Measurements from ENCODE around the gene SLMAP.
A peak's percentile ranks its signal among the peaks of the same experiment; 100 is the strongest.

SLMAP gene

DNA sequence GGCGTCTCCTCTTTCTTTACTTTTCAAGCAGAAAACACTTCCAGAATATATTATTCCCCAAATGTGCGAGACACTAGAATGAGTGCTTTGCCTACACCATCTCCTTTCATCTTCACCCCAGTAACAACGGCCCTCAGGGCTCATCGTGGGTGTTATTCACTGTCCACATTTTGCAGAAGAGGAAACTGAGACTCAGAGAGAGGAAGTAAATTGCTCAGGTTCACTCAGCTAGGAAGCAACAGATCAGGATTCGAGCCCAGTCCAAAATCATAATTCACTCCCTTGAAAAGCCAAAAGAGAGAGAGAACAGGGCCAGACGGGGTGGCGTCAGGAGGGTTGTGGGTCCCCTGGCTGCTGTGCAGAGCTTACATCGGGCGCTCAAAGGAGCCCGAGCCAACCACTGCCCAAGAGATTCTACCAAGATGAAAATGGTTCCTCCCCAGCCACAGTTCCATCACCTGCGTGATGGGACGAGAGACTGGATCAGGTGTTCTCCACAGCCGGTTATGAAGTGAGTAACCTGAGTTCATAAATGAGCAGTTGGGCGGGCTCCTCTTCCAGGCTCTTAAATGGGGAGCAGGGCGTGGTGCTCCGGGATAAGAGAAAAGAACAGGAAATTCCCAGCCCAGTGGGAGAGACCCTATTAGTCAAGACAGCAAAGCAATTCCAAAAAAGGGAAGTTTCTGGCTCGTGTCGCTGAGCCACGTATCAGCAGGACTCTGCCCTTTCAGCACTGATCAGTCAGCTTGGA lies 203.5 kb downstream of the SLMAP start:
- Mint-ChIP-seq H3K9me3 (no peaks in the 10 kb centered on the region), H3K4me3 (no peak overlapping the region), H3K4me1 (ENCODE audit: low read depth) (peaks cover 10% of the 10 kb centered on the region), H3K36me3 (ENCODE audit: low read depth) (no peaks in the 10 kb centered on the region), H3K27me3 (ENCODE audit: low read depth) (no peaks in the 10 kb centered on the region), H3K27ac (no peak overlapping the region)
- no peak for DNase-seq (ENCODE audit: low spot score)

DNA sequence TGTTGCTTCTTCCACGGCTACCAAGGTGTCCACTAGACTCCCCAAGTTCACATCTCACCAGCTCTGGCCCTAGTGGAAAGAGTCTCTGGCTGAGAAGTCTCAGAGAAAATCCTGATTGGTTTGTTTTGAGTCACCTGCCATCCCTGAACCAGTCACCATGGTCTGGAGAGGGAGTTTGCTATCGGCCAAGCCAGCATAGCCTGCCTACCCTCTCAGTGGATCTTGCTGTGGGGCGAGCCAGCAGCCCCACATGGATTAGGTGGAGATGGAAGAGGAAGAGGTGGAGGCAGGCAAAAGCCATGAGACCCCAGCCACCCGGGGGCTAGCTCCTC lies 204.0 kb downstream of the SLMAP start:
- peaks cover 10% of the 10 kb centered on the region for H3K4me1 Mint-ChIP-seq (ENCODE audit: low read depth)
- no peaks in the 10 kb centered on the region for H3K27me3 Mint-ChIP-seq (ENCODE audit: low read depth)
- H3K9me3 Mint-ChIP-seq, result no peaks in the 10 kb centered on the region
- H3K27ac Mint-ChIP-seq, result no peak overlapping the region
- no peaks in the 10 kb centered on the region for H3K36me3 Mint-ChIP-seq (ENCODE audit: low read depth)
- no peak for DNase-seq (ENCODE audit: low spot score)
- no peak overlapping the region for H3K4me3 Mint-ChIP-seq

DNA sequence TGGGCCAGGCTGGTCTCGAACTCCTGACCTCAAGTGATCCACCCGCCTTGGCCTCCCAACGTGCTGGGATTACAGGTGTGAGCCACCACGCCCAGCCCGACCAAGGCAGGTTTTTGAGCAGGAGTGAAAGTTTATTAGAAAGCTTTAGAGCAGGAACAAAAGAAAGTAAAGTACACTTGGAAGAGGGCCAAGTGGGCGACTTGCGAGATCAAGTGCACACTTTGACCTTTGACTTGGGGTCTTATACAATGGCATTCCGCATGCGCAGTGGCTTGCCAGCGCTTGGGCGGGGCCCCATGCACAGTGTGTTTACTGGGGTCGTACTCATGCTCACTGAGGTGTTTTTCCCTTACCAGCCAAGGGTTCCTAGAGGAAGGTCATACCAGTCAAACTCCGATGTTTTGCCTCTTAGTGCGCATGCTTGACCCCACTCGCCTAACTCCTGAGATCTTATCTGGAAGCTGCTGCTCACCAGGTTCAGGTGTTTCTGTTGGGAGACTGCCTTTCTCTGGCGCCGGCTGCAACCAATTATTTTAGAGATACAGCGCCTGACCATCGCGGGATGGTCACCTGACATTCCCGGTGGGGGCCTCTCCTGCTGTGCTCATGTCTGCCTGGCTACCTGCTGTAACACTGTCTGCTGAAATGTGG lies 205.2 kb downstream of the SLMAP start:
- Mint-ChIP-seq H3K4me1 (ENCODE audit: low read depth) (peaks cover 8% of the 10 kb centered on the region), H3K27ac (no peak overlapping the region), H3K4me3 (no peak overlapping the region), H3K9me3 (no peaks in the 10 kb centered on the region), H3K36me3 (ENCODE audit: low read depth) (no peaks in the 10 kb centered on the region), H3K27me3 (ENCODE audit: low read depth) (no peaks in the 10 kb centered on the region)
- DNase-seq (ENCODE audit: low spot score), result no peak

DNA sequence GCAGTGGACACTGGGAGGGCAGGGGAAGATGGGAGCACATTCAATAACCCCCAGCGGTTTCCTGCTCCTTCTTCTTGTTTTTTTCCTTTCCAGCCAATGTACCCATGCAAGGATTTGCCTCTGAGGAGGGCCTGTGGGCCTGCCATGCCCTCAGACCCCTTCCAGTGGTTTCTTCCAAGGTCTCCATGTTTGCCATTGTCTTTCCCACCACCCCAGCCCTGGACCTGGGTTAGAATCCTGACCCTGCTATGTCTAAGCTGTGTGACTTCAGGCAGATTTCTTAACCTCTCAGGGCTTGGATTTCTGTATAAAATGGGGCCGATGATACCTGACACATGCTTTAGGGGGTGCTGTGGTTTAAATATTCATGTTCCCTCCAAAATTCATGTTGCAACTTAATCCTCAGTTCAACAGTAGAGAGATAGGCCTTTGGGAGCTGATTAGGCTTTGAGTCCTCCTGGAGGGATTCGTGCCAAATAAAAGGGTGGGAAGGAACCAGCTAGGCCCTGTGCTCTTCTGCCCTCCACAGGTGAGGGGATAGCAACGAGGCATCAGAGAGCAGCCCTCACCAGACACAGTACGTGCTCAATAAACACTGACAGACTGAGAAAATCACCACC lies 205.8 kb downstream of the SLMAP start:
- Mint-ChIP-seq H3K9me3 (no peaks in the 10 kb centered on the region), H3K4me3 (no peak overlapping the region), H3K27ac (no peak overlapping the region), H3K27me3 (ENCODE audit: low read depth) (no peaks in the 10 kb centered on the region), H3K36me3 (ENCODE audit: low read depth) (no peaks in the 10 kb centered on the region), H3K4me1 (ENCODE audit: low read depth) (peaks cover 7% of the 10 kb centered on the region)
- DNase-seq (ENCODE audit: low spot score), result no peak

DNA sequence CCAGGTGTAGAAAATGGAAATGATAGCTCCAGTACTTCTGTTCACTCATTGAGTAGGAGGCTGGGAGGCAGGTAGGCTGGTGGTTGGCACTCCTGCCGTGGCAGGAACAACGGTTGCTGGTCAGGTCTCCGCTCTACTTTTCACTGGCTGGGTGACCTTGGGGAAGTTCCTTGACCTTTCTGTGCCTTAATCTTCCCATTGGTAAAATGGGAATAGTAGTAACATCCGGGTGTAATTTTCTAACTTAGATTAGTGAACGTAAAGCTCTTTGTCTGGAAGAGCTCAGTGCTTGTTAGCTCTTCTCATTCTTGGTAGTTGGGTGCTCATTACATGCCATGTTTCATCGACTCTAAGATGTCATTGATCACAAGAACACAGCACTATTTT lies 206.3 kb downstream of the SLMAP start:
- Mint-ChIP-seq H3K27me3 (ENCODE audit: low read depth) (no peaks in the 10 kb centered on the region), H3K4me1 (ENCODE audit: low read depth) (peaks cover 11% of the 10 kb centered on the region), H3K9me3 (no peaks in the 10 kb centered on the region), H3K4me3 (no peak overlapping the region), H3K36me3 (ENCODE audit: low read depth) (no peaks in the 10 kb centered on the region), H3K27ac (no peak overlapping the region)
- DNase-seq (ENCODE audit: low spot score), result no peak

DNA sequence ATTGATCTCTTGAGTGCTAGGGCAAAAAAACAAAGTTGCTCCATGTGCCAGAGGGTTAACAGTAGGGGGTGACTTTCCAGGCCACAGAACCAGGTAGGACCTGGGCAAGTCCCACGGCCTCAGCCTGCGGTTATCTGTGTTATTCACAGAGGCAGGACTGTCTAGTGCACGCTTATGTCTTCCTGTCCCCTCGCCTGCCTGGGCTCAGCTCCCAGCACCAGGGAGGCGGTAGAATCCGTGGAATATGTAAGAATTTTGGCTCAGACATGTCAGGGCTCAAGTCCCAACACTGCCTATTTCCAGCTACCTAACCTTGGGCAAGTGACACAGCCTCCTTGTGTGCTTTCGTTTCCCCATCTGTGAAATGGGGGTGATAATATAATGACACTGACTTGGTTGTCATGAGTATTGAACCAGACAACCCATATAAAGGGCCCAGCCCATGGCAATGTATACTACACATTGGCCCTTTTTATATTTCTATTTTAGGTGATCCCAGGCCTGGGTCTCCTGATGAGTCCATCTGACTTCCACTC lies 207.8 kb downstream of the SLMAP start:
- Mint-ChIP-seq H3K27me3 (ENCODE audit: low read depth) (no peaks in the 10 kb centered on the region), H3K4me1 (ENCODE audit: low read depth) (peaks cover 11% of the 10 kb centered on the region), H3K36me3 (ENCODE audit: low read depth) (no peaks in the 10 kb centered on the region), H3K27ac (no peak overlapping the region), H3K9me3 (no peaks in the 10 kb centered on the region), H3K4me3 (no peak overlapping the region)
- no peak for DNase-seq (ENCODE audit: low spot score)

DNA sequence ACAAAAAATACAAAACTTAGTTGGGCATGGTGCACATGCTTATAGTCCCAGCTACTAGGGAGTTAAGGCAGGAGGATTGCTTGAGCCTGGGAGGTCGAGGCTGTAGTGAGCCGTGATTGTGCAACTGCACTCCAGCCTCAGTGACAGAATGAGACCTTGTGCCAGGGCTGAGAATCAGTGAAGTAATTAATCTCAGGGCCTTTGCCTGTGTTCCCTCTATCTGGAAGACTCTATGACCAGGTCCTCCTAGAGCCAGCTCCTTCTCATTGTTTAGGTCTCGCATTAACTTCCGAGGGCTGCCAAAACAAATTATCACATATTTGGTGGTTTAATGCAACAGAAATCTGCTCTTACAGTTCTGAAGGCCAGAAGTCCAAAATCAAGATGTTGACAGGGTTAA lies 210.7 kb downstream of the SLMAP start:
- Mint-ChIP-seq H3K9me3 (no peaks in the 10 kb centered on the region), H3K27ac (no peak overlapping the region), H3K36me3 (ENCODE audit: low read depth) (no peaks in the 10 kb centered on the region), H3K27me3 (ENCODE audit: low read depth) (no peaks in the 10 kb centered on the region), H3K4me3 (no peak overlapping the region), H3K4me1 (ENCODE audit: low read depth) (peaks cover 10% of the 10 kb centered on the region)
- no peak for DNase-seq (ENCODE audit: low spot score)

DNA sequence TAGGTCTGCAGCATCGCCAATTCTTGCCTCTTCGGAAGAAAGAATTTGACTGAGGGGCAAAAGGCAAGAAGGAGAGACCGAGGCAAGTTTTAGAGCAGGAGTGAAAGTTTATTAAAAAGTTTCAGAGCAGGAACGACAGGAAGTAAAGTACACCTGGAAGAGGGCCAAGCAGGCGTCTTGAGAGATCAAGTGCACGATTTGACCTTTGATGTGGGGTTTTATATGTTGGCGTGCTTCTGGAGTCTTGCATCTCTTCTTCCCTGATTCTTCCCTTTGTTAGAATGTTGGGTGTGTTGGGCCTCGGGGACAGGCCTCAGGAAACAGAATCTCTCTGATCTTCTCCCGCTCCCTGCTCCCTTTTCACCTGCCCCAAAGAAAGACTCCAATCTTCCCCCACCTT lies 211.5 kb downstream of the SLMAP start:
- DNase-seq (ENCODE audit: low spot score), result no peak
- H3K27me3 Mint-ChIP-seq (ENCODE audit: low read depth), result no peaks in the 10 kb centered on the region
- no peak overlapping the region for H3K27ac Mint-ChIP-seq
- H3K9me3 Mint-ChIP-seq, result no peaks in the 10 kb centered on the region
- no peak overlapping the region for H3K4me3 Mint-ChIP-seq
- H3K4me1 Mint-ChIP-seq (ENCODE audit: low read depth), result peaks cover 13% of the 10 kb centered on the region
- H3K36me3 Mint-ChIP-seq (ENCODE audit: low read depth), result no peaks in the 10 kb centered on the region

DNA sequence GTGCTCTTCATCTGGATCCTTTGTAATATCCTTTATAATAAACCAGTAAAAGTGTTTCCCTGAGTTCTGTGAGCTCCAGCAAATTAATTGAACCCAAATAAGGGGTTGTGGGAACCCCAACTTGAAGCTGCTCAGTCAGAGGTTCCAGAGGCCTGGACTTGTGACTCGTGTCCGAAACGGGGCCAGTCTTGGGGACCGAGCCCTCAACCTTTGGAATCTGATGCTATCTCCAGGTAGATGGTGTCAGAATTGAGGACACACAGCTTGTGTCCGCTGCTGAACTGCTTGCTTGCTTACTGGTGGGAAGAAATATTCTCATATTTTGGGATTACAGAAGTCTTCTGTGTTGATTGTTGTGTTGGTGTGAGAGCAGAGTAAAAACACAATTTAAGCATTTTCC lies 212.4 kb downstream of the SLMAP start:
- Mint-ChIP-seq H3K27ac (no peak overlapping the region), H3K9me3 (no peaks in the 10 kb centered on the region), H3K36me3 (ENCODE audit: low read depth) (no peaks in the 10 kb centered on the region), H3K4me3 (no peak overlapping the region), H3K4me1 (ENCODE audit: low read depth) (peaks cover 13% of the 10 kb centered on the region), H3K27me3 (ENCODE audit: low read depth) (no peaks in the 10 kb centered on the region)
- no peak for DNase-seq (ENCODE audit: low spot score)

DNA sequence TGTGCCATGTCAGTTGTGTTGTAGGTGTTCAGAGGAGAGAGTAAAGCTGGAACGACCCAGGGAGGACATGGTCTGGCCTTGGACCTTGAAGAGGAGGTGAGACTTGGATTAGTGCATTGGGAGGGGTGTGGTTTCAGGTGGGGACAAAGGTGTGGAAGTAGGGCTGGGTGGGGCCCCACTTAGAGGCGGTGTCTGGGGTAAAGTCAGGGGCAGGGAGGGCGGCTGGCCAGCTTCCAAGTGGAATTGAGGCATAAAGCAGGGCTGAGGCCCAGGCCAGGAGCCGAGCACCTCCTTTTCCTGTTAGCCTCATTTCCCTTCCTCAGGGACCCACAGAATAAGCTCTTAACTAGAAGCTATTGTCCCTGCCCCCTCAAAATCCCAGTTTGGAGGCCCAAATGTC lies 215.9 kb downstream of the SLMAP start:
- H3K4me3 Mint-ChIP-seq, result no peak overlapping the region
- H3K36me3 Mint-ChIP-seq (ENCODE audit: low read depth), result no peaks in the 10 kb centered on the region
- no peak for DNase-seq (ENCODE audit: low spot score)
- H3K4me1 Mint-ChIP-seq (ENCODE audit: low read depth), result peaks cover 13% of the 10 kb centered on the region
- no peaks in the 10 kb centered on the region for H3K27me3 Mint-ChIP-seq (ENCODE audit: low read depth)
- no peaks in the 10 kb centered on the region for H3K9me3 Mint-ChIP-seq
- peak overlapping the region; percentile 17 for H3K27ac Mint-ChIP-seq

DNA sequence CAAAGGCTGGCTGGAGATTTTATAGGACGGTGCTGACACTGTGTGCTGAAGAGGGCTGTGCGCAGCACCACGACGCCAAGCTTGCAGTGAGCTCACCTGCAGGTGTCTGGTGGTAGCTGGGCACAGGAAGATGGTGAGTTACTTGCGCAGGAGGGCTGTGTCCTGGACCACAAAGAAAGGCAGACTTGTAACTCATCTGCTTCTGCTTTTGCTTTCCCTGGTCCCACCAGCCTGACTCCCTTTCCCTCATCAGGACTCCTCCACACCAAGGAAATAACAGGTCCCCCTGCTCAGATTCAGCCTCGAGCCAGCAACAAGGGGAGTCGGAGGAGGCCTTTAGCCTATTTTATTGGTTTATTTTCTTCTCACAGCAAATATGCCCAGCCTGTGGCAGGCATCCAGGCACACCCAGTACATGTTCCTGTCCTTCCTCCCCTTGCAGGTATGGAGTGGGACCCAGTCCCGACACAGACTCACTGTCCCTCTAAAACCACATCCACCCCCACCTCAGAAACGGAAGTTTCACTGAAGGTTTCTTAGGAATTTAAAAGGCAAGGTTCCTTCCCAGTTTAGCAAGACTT lies 216.5 kb downstream of the SLMAP start:
- no peak overlapping the region for H3K27ac Mint-ChIP-seq
- no peaks in the 10 kb centered on the region for H3K9me3 Mint-ChIP-seq
- H3K4me1 Mint-ChIP-seq (ENCODE audit: low read depth), result peaks cover 8% of the 10 kb centered on the region
- H3K36me3 Mint-ChIP-seq (ENCODE audit: low read depth), result no peaks in the 10 kb centered on the region
- DNase-seq (ENCODE audit: low spot score), result no peak
- no peak overlapping the region for H3K4me3 Mint-ChIP-seq
- H3K27me3 Mint-ChIP-seq (ENCODE audit: low read depth), result no peaks in the 10 kb centered on the region

DNA sequence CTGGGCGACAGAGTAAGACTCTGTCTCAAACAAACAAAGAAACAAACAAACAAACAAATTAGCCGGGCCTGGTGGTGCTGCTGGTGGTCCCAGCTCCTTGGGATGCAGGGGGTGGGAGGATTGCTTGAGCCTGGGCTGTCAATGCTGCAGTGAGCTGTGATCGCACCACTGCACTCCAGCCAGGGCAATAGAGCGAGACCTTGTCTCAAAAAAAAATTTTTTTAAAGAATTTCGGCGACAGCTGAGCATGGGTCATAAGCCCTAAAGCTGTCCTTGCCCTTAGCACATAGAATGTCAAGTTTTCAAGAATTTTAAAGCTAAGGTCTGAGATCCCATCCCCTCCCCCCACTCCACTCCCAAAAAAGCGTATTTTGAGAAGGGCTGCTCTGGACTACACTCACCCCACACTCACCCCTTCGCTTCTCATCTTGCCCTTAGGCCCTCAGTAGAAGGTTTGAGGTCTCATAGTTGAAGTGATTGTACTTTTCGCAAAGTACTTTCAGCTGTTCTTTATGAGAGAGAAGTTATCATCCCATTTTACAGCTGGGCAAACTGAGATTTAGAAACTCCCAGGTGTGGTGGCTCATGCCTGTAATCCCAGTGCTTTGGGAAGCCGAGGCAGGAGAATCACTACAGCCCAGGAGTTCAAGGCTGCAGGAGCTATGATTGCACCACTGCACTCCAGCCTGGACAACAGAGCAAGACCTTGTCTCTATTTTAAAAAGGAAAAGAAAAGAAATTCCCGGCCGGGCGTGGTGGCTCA lies 217.8 kb downstream of the SLMAP start:
- DNase-seq (ENCODE audit: low spot score), result no peak
- H3K4me1 Mint-ChIP-seq (ENCODE audit: low read depth), result peaks cover 16% of the 10 kb centered on the region
- no peaks in the 10 kb centered on the region for H3K36me3 Mint-ChIP-seq (ENCODE audit: low read depth)
- no peak overlapping the region for H3K27ac Mint-ChIP-seq
- H3K27me3 Mint-ChIP-seq (ENCODE audit: low read depth), result no peaks in the 10 kb centered on the region
- no peak overlapping the region for H3K4me3 Mint-ChIP-seq
- H3K9me3 Mint-ChIP-seq, result no peaks in the 10 kb centered on the region

DNA sequence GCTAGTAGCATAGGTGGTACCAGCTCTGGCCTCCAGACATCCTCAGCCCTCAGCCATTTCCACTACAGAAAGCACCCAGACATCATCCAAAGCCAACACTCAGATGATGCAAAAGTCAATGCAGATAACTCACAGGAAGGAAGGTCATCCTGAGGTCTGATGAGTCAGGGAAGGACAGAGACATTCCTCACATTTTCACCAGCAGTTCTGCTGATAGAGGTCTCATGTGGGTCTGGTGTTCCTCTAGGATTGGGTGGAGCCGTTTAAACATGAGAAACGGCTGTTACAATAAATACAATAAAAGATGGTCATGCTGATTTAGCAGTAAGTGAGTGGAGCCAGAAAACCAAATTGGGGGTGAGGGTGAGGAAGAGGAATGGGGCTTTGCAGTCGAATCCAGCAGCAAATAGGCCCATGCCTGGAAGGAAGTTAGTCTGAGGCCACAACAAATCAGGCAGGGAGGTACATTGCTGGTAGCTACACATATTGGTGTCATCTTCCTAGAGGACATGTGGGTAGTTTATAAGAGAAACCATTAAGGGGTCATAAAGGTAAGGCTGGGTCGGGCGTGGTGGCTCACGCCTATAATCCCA lies 218.8 kb downstream of the SLMAP start:
- H3K27me3 Mint-ChIP-seq (ENCODE audit: low read depth), result no peaks in the 10 kb centered on the region
- no peak overlapping the region for H3K4me3 Mint-ChIP-seq
- no peak overlapping the region for H3K27ac Mint-ChIP-seq
- no peaks in the 10 kb centered on the region for H3K9me3 Mint-ChIP-seq
- H3K36me3 Mint-ChIP-seq (ENCODE audit: low read depth), result no peaks in the 10 kb centered on the region
- H3K4me1 Mint-ChIP-seq (ENCODE audit: low read depth), result peaks cover 16% of the 10 kb centered on the region
- DNase-seq (ENCODE audit: low spot score), result no peak
